IPS-20b (cell line): ENCODE measurements around the gene RAD21L1.
A peak's percentile ranks its signal among the peaks of the same experiment; 100 is the strongest.

Source experiments
- H3K27ac ChIP-seq: one replicate; pipeline ENCODE4 v1.5.1; 2013; ENCODE audit warnings: low read length
- H3K27me3 ChIP-seq: 2 replicates; pipeline ENCODE4 v1.6.1; 2013; ENCODE audit warnings: mild to moderate bottlenecking, low read length, inconsistent platforms; ENCODE audit not compliant: insufficient read depth
- H3K36me3 ChIP-seq: 2 replicates; pipeline ENCODE4 v1.6.1; 2013; ENCODE audit warnings: low read depth, mild to moderate bottlenecking, inconsistent platforms, low read length, moderate library complexity; ENCODE audit not compliant: insufficient read depth
- H3K4me1 ChIP-seq: 2 replicates; pipeline ENCODE4 v1.6.1; 2013; ENCODE audit warnings: mild to moderate bottlenecking, control low read depth, inconsistent platforms, low read length, moderate library complexity; ENCODE audit not compliant: insufficient read depth
- H3K4me3 ChIP-seq: 2 replicates; pipeline ENCODE4 v1.5.1; 2013; ENCODE audit warnings: mild to moderate bottlenecking, low read length, inconsistent platforms
- H3K9ac ChIP-seq: 2 replicates; pipeline ENCODE4 v1.6.1; 2013; ENCODE audit warnings: low read depth, mild to moderate bottlenecking, inconsistent platforms, low read length, moderate library complexity
- H3K9me3 ChIP-seq: 2 replicates; pipeline ENCODE4 v1.6.1; 2013; ENCODE audit warnings: mild to moderate bottlenecking, low read depth, low read length, inconsistent platforms; ENCODE audit not compliant: insufficient read depth

The RAD21L1 gene

GRCh38 chr20:1265226-1265915 is 39.5 kb downstream of the RAD21L1 start:
- peaks cover 25% of the 10 kb centered on the region for H3K27me3 ChIP-seq
- H3K9ac ChIP-seq: peak overlapping the region; percentile 58; the same call in 1 of the 2 replicates
- H3K36me3 ChIP-seq: no peaks in the 10 kb centered on the region
- peak overlapping the region; percentile 70 for H3K4me3 ChIP-seq
- H3K9me3 ChIP-seq: no peaks in the 10 kb centered on the region
- no peak overlapping the region for H3K27ac ChIP-seq
- H3K4me1 ChIP-seq: 0 out of 2 replicates have a peak, but pooled peaks cover 4% of the 10 kb centered on the region

- Histone ChIP-seq H3K9ac (peak overlapping the region; percentile 58; the same call in 1 of the 2 replicates), H3K27ac (no peak overlapping the region), H3K27me3 (peaks cover 25% of the 10 kb centered on the region), H3K4me1 (0 out of 2 replicates have a peak, but pooled peaks cover 4% of the 10 kb centered on the region), H3K4me3 (peak overlapping the region; percentile 70), H3K36me3 (no peaks in the 10 kb centered on the region), H3K9me3 (no peaks in the 10 kb centered on the region)
Observed at GRCh38 chr20:1265916-1266166, 40.0 kb downstream of the RAD21L1 start.

GRCh38 chr20:1266167-1266973 is 40.5 kb downstream of the RAD21L1 start, which contains the start of gene SNPH:
SNPH (plus strand) TSS chr20:1266294; CDS start chr20:1296240, 29,946 bp downstream.
- H3K36me3 ChIP-seq: no peaks in the 10 kb centered on the region
- H3K9me3 ChIP-seq: no peaks in the 10 kb centered on the region
- H3K27ac ChIP-seq: no peak within 1 kb of the TSS
- peak within 1 kb of the TSS; percentile 70 for H3K4me3 ChIP-seq
- 0 out of 2 replicates have a peak, but pooled peaks cover 4% of the 10 kb centered on the region for H3K4me1 ChIP-seq
- peaks cover 22% of the 10 kb centered on the region for H3K27me3 ChIP-seq
- H3K9ac ChIP-seq: peak within 1 kb of the TSS; percentile 58; the same call in 1 of the 2 replicates

- Histone ChIP-seq H3K4me3 (peak overlapping the region; percentile 70; the same call in 1 of the 2 replicates), H3K36me3 (no peaks in the 10 kb centered on the region), H3K27ac (no peak overlapping the region), H3K9me3 (no peaks in the 10 kb centered on the region), H3K27me3 (peaks cover 22% of the 10 kb centered on the region), H3K4me1 (0 out of 2 replicates have a peak, but pooled peaks cover 4% of the 10 kb centered on the region), H3K9ac (peak overlapping the region; percentile 40; the same call in 1 of the 2 replicates)
Observed at GRCh38 chr20:1267161-1267560, 41.3 kb downstream of the RAD21L1 start.

GRCh38 chr20:1267809-1268374 is 42.0 kb downstream of the RAD21L1 start:
- no peaks in the 10 kb centered on the region for H3K9me3 ChIP-seq
- H3K27me3 ChIP-seq: peaks cover 22% of the 10 kb centered on the region
- no peak overlapping the region for H3K27ac ChIP-seq
- no peaks in the 10 kb centered on the region for H3K36me3 ChIP-seq
- H3K9ac ChIP-seq: no peak overlapping the region; the same call in 1 of the 2 replicates
- 0 out of 2 replicates have a peak, but pooled peaks cover 4% of the 10 kb centered on the region for H3K4me1 ChIP-seq
- 0 out of 2 replicates have a peak overlapping the region, but pooled peaks have one; percentile 70 for H3K4me3 ChIP-seq

- 0 out of 2 replicates have a peak, but pooled peaks cover 4% of the 10 kb centered on the region for H3K4me1 ChIP-seq
- no peaks in the 10 kb centered on the region for H3K9me3 ChIP-seq
- no peak overlapping the region for H3K9ac ChIP-seq
- H3K36me3 ChIP-seq: no peaks in the 10 kb centered on the region
- H3K27me3 ChIP-seq: peaks cover 22% of the 10 kb centered on the region
- no peak overlapping the region for H3K27ac ChIP-seq
- no peak overlapping the region for H3K4me3 ChIP-seq
Observed at GRCh38 chr20:1269235-1269634, 43.4 kb downstream of the RAD21L1 start.

- H3K4me3 ChIP-seq: no peak overlapping the region
- no peak overlapping the region for H3K27ac ChIP-seq
- no peak overlapping the region for H3K9ac ChIP-seq
- H3K4me1 ChIP-seq: 0 out of 2 replicates have a peak, but pooled peaks cover 4% of the 10 kb centered on the region
- no peaks in the 10 kb centered on the region for H3K9me3 ChIP-seq
- H3K27me3 ChIP-seq: peaks cover 22% of the 10 kb centered on the region
- no peaks in the 10 kb centered on the region for H3K36me3 ChIP-seq
Observed at GRCh38 chr20:1269850-1270249, 44.0 kb downstream of the RAD21L1 start.

GRCh38 chr20:1272368-1273100 is 46.7 kb downstream of the RAD21L1 start:
- Histone ChIP-seq H3K27me3 (peaks cover 5% of the 10 kb centered on the region), H3K9me3 (no peaks in the 10 kb centered on the region), H3K4me3 (no peak overlapping the region), H3K27ac (no peak overlapping the region), H3K9ac (no peak overlapping the region), H3K36me3 (no peaks in the 10 kb centered on the region), H3K4me1 (no peaks in the 10 kb centered on the region)

GRCh38 chr20:1273366-1273765 is 47.5 kb downstream of the RAD21L1 start:
- Histone ChIP-seq H3K9ac (no peak overlapping the region), H3K27ac (no peak overlapping the region), H3K4me3 (no peak overlapping the region), H3K9me3 (no peaks in the 10 kb centered on the region), H3K27me3 (no peaks in the 10 kb centered on the region), H3K4me1 (no peaks in the 10 kb centered on the region), H3K36me3 (no peaks in the 10 kb centered on the region)

GRCh38 chr20:1274485-1275311 is 48.9 kb downstream of the RAD21L1 start:
- Histone ChIP-seq H3K27ac (no peak overlapping the region), H3K4me1 (no peaks in the 10 kb centered on the region), H3K4me3 (no peak overlapping the region), H3K36me3 (no peaks in the 10 kb centered on the region), H3K9ac (no peak overlapping the region), H3K9me3 (no peaks in the 10 kb centered on the region), H3K27me3 (no peaks in the 10 kb centered on the region)
